Smooth muscle cell (in vitro differentiated cells): Measurements from ENCODE around the gene PSMD11. TPM values are rescaled to one million over a fixed set of nuclear protein-coding genes. Genes with fewer than 3 reads are reported as not detected.

Experiments
- DNase-seq: peaks from one replicate; lab custom pipeline; 2025; ENCODE audit not compliant: unreplicated experiment; lab: John Stamatoyannopoulos, UW
- H2AFZ ChIP-seq: fragments of 200-600 bp; sonication (generic); 2 replicates; pipeline ENCODE4 v1.6.0; 2016; ENCODE audit warnings: antibody characterized with exemption, low read depth, mild to moderate bottlenecking
- H3F3A ChIP-seq: fragments of 200-600 bp; sonication (generic); 2 replicates; pipeline ENCODE4 v1.6.0; 2017; ENCODE audit warnings: antibody characterized with exemption, low read depth
- H3K27ac ChIP-seq: fragments of 200-600 bp; sonication (generic); 2 replicates; pipeline ENCODE4 v1.5.1; 2016; ENCODE audit warnings: low read depth, mild to moderate bottlenecking
- H3K27me3 ChIP-seq: fragments of 200-600 bp; sonication (generic); 2 replicates; pipeline ENCODE4 v1.6.1; 2016; ENCODE audit warnings: low read depth, mild to moderate bottlenecking
- H3K36me3 ChIP-seq: fragments of 200-600 bp; sonication (generic); 2 replicates; pipeline ENCODE4 v1.5.1; 2016; ENCODE audit warnings: low read depth
- H3K4me1 ChIP-seq: fragments of 200-600 bp; sonication (generic); 2 replicates; pipeline ENCODE4 v1.5.1; 2016; ENCODE audit warnings: low read depth
- H3K4me2 ChIP-seq: fragments of 200-600 bp; sonication (generic); 2 replicates; pipeline ENCODE4 v1.6.0; 2016; ENCODE audit warnings: mild to moderate bottlenecking
- H3K4me3 ChIP-seq: fragments of 200-600 bp; sonication (generic); 2 replicates; pipeline ENCODE4 v1.5.1; 2016; ENCODE audit warnings: mild to moderate bottlenecking
- H3K79me2 ChIP-seq: fragments of 200-600 bp; sonication (generic); 2 replicates; pipeline ENCODE4 v1.6.0; 2016; ENCODE audit warnings: low read depth, mild to moderate bottlenecking
- H3K9ac ChIP-seq: fragments of 200-600 bp; sonication (generic); 2 replicates; pipeline ENCODE4 v1.6.0; 2016; ENCODE audit warnings: low read depth
- H3K9me3 ChIP-seq: fragments of 200-600 bp; sonication (generic); replicated peaks from 2 replicates; pipeline ENCODE4 v1.5.1; 2016; ENCODE audit warnings: low read depth
- H4K20me1 ChIP-seq: fragments of 200-600 bp; sonication (generic); 2 replicates; pipeline ENCODE4 v1.6.0; 2016; ENCODE audit warnings: low read depth
- CTCF ChIP-seq: fragments of 200-600 bp; sonication (generic); IDR thresholded peaks from 2 replicates; pipeline ENCODE4 v1.5.1; 2017; ENCODE audit warnings: borderline replicate concordance, mild to moderate bottlenecking, antibody characterized with exemption; ENCODE audit not compliant: insufficient read depth, poor library complexity, severe bottlenecking
- WGBS: methylation state at CpG from one replicate; pipeline ENCODE4 v1.1.7; 2016; ENCODE audit warnings: low lambda C conversion rate; 5-methylcytosine and 5-hydroxymethylcytosine counted together
- polyA plus RNA-seq: library from polyadenylated mRNA; unstranded; fragments of >200 nt; fragmentation: Nextera tagmentation; extraction: Ambion mirVana; gene quantifications from 2 replicates; pipeline ENCODE4 v1.2.1, GENCODE V29; 2016
- total RNA-seq: library from RNA; depleted of rRNA; stranded (reverse); fragments of >200 nt; gene quantifications from 2 replicates; pipeline ENCODE4 v1.2.3, GENCODE V29; 2014

Gene PSMD11
- total and polyA plus RNA-seq, 2 experiments from 2014 or later: 46.9 to 150 TPM

- peaks cover 37% of the 10 kb centered on the region for H4K20me1 ChIP-seq
- H2AFZ ChIP-seq: peak overlapping the region; percentile 83
- H3K79me2 ChIP-seq: peaks cover 39% of the 10 kb centered on the region
- peak overlapping the region; percentile 88 for H3K4me2 ChIP-seq
- no peaks in the 10 kb centered on the region for H3K36me3 ChIP-seq
- no peaks in the 10 kb centered on the region for H3K9me3 ChIP-seq
- peak overlapping the region; percentile 25 for H3K9ac ChIP-seq
- DNase-seq: no peak
- H3K4me3 ChIP-seq: peak overlapping the region; percentile 77
- no peak for TF ChIP-seq CTCF
- no peak overlapping the region for H3K27ac ChIP-seq
- H3F3A ChIP-seq: no peaks in the 10 kb centered on the region
- 8% methylated on average over 29 of the region's 29 CpGs for WGBS
- H3K4me1 ChIP-seq: peaks cover 12% of the 10 kb centered on the region
- no peaks in the 10 kb centered on the region for H3K27me3 ChIP-seq
These were observed 446 bp upstream of the PSMD11 start for GRCh38 chr17:32443827-32444300.

- DNase-seq: peak; percentile 67
- WGBS: under 1% methylated on average over 14 of the region's 14 CpGs
These were observed 735 bp downstream of the PSMD11 start for GRCh38 chr17:32445074-32445415.

GRCh38 chr17:32445497-32445896 lies 1.2 kb downstream of the PSMD11 start:
- peaks cover 12% of the 10 kb centered on the region for H3K4me1 ChIP-seq
- H3K79me2 ChIP-seq: peaks cover 56% of the 10 kb centered on the region
- peak overlapping the region; percentile 77 for H3K4me3 ChIP-seq
- H4K20me1 ChIP-seq: peaks cover 52% of the 10 kb centered on the region
- peak overlapping the region; percentile 99 for H3K27ac ChIP-seq
- H3K9me3 ChIP-seq: no peaks in the 10 kb centered on the region
- no peak for DNase-seq
- peak overlapping the region; percentile 98 for H3K9ac ChIP-seq
- no peaks in the 10 kb centered on the region for H3F3A ChIP-seq
- no peak for TF ChIP-seq CTCF
- H2AFZ ChIP-seq: no peak overlapping the region
- no peaks in the 10 kb centered on the region for H3K27me3 ChIP-seq
- no peaks in the 10 kb centered on the region for H3K36me3 ChIP-seq
- peak overlapping the region; percentile 88 for H3K4me2 ChIP-seq
- 21% methylated on average over 6 of the region's 6 CpGs for WGBS

More at GRCh38 chr17:32445074-32445415, 735 bp downstream of the PSMD11 start:
- Histone ChIP-seq H3K9ac (peak overlapping the region; percentile 98), H3K27ac (peak overlapping the region; percentile 99), H3K9me3 (no peaks in the 10 kb centered on the region), H3F3A (no peaks in the 10 kb centered on the region), H3K4me3 (peak overlapping the region; percentile 77), H3K4me1 (peaks cover 12% of the 10 kb centered on the region), H3K36me3 (no peaks in the 10 kb centered on the region), H2AFZ (peak overlapping the region; percentile 49), H3K27me3 (no peaks in the 10 kb centered on the region), H3K4me2 (peak overlapping the region; percentile 88), H3K79me2 (peaks cover 51% of the 10 kb centered on the region), H4K20me1 (peaks cover 49% of the 10 kb centered on the region)
- TF ChIP-seq CTCF: no peak

- 52% methylated on average over 2 of the region's 2 CpGs for WGBS
- no peak for DNase-seq
- Histone ChIP-seq H3K9me3 (no peaks in the 10 kb centered on the region), H3K27ac (peak overlapping the region; percentile 99), H3K36me3 (no peaks in the 10 kb centered on the region), H3K4me2 (peak overlapping the region; percentile 88), H3K4me3 (peak overlapping the region; percentile 77), H4K20me1 (peaks cover 57% of the 10 kb centered on the region), H3F3A (no peaks in the 10 kb centered on the region), H3K4me1 (peaks cover 12% of the 10 kb centered on the region), H2AFZ (no peak overlapping the region), H3K79me2 (peaks cover 60% of the 10 kb centered on the region), H3K27me3 (no peaks in the 10 kb centered on the region), H3K9ac (peak overlapping the region; percentile 98)
- TF ChIP-seq CTCF: no peak
These were observed 1.7 kb downstream of the PSMD11 start for GRCh38 chr17:32445971-32446370.
